ACC112 (cell line): ENCODE measurements around the gene NFKBIL1.
A peak's percentile ranks its signal among the peaks of the same experiment; 100 is the strongest.
"Not testable (repeated sequence)": the region's sequence is repeated elsewhere in the genome, so short reads cannot be mapped to it uniquely, and the experiment has no call there.

Experiments used
- H2AFZ ChIP-seq: fragments of 200-600 bp; sonication (generic); one replicate; pipeline ENCODE4 v1.6.0; 2017; ENCODE audit warnings: antibody characterized with exemption, low read length; ENCODE audit not compliant: unreplicated experiment
- H3K27ac ChIP-seq: fragments of 200-600 bp; sonication (generic); 2 replicates; pipeline ENCODE4 v1.5.1; 2014; ENCODE audit warnings: low read depth, mild to moderate bottlenecking, antibody characterized with exemption, low read length, moderate library complexity
- H3K27me3 ChIP-seq: fragments of 200-600 bp; sonication (generic); 2 replicates; pipeline ENCODE4 v1.6.1; 2014; ENCODE audit warnings: mild to moderate bottlenecking, antibody characterized with exemption, low read length, moderate library complexity, mixed read lengths; ENCODE audit not compliant: insufficient read depth
- H3K36me3 ChIP-seq: fragments of 200-600 bp; sonication (generic); 2 replicates; pipeline ENCODE4 v1.6.1; 2016; ENCODE audit warnings: mild to moderate bottlenecking, antibody characterized with exemption, low read length, moderate library complexity, mixed read lengths; ENCODE audit not compliant: insufficient read depth
- H3K4me1 ChIP-seq: fragments of 200-600 bp; sonication (generic); one replicate; pipeline ENCODE4 v1.6.1; 2016; ENCODE audit warnings: low read length, mixed read lengths; ENCODE audit not compliant: insufficient read depth, unreplicated experiment, control insufficient read depth
- H3K4me3 ChIP-seq: fragments of 200-600 bp; sonication (generic); 2 replicates; pipeline ENCODE4 v1.5.1; 2014; ENCODE audit warnings: mild to moderate bottlenecking, low read depth, low read length
- H3K79me2 ChIP-seq: fragments of 200-600 bp; sonication (generic); one replicate; pipeline ENCODE4 v1.6.0; 2016; ENCODE audit warnings: low read length; ENCODE audit not compliant: control insufficient read depth, unreplicated experiment, insufficient read depth

The NFKBIL1 gene

DNA sequence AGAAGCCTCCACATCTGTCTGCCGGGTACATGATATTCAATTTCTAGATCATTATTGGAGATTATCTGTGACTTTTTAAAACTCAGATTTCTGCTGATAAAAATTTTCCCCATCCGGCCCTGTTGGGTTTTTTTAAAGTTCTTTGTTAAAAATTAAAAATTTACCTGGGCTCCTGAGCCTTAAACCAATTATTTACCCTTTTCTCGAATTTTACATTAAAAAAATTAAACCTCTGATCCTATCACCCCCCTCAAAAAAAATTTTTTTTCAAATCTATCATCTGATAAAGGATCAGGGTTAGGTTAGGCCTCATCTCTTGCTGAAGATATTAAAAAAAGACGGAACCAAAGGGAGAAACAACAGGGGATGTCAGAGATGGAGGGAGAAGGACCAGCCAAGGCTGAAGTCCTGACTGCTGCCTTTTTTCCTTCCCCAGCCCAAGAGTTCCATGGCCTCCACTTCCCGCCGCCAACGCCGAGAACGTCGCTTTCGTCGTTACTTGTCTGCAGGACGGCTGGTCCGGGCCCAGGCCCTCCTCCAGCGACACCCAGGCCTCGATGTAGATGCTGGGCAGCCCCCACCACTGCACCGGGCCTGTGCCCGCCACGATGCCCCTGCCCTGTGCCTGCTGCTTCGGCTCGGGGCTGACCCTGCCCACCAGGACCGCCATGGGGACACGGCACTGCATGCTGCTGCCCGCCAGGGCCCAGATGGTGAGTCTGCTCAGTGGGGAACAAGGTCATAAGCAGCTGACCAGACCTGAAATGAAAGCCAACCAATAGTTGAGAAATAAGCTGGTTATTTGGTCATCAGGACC, 527 bp downstream of the NFKBIL1 start:
- Histone ChIP-seq H3K4me3 (peak overlapping the region; percentile 76), H3K4me1 (peaks cover 21% of the 10 kb centered on the region), H3K79me2 (peaks cover 18% of the 10 kb centered on the region), H3K27me3 (no peaks in the 10 kb centered on the region), H3K36me3 (no peaks in the 10 kb centered on the region), H3K27ac (peak overlapping the region; percentile 65), H2AFZ (peak overlapping the region; percentile 34)

GRCh38 chr6:31548544-31548873, 1.1 kb downstream of the NFKBIL1 start:
- H3K36me3 ChIP-seq = no peaks in the 10 kb centered on the region
- peak overlapping the region; percentile 76 for H3K4me3 ChIP-seq
- H3K79me2 ChIP-seq = peaks cover 14% of the 10 kb centered on the region
- H3K4me1 ChIP-seq = peaks cover 17% of the 10 kb centered on the region
- no peaks in the 10 kb centered on the region for H3K27me3 ChIP-seq
- no peak overlapping the region for H2AFZ ChIP-seq
- H3K27ac ChIP-seq = no peak overlapping the region; the same call in 1 of the 2 replicates

GRCh38 chr6:31551371-31551770, 4.0 kb downstream of the NFKBIL1 start:
- Histone ChIP-seq H3K79me2 (peaks cover 17% of the 10 kb centered on the region), H3K4me1 (peaks cover 12% of the 10 kb centered on the region)
- H3K4me3 ChIP-seq, H3K36me3 ChIP-seq, H3K27me3 ChIP-seq, H2AFZ ChIP-seq, H3K27ac ChIP-seq: not testable (repeated sequence)

DNA sequence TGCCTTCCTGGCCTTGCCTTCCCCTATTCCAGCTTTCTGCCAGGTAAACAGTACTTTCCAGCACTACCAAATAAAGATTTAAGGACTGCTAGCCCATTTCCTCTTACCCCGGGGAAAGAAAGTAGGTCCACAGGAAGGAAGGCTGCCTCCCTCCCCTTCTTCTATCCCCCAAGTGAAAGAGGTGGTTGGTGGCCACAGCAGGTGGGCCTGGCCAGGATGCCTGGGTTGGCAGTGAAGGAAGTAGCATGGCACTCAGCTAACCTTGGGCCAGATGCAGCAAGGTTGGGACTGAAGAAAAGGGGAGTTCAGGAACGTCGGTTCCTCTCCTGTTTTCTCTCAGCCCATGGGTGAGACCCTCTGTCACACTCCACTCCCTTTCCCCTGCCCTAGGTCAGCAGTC, 8.9 kb downstream of the NFKBIL1 start:
- Histone ChIP-seq H3K36me3 (no peaks in the 10 kb centered on the region; the same call in none of the 2 replicates), H3K4me3 (no peak overlapping the region), H3K4me1 (peaks cover 29% of the 10 kb centered on the region), H3K79me2 (peaks cover 4% of the 10 kb centered on the region), H2AFZ (no peak overlapping the region), H3K27ac (no peak overlapping the region), H3K27me3 (no peaks in the 10 kb centered on the region)

DNA sequence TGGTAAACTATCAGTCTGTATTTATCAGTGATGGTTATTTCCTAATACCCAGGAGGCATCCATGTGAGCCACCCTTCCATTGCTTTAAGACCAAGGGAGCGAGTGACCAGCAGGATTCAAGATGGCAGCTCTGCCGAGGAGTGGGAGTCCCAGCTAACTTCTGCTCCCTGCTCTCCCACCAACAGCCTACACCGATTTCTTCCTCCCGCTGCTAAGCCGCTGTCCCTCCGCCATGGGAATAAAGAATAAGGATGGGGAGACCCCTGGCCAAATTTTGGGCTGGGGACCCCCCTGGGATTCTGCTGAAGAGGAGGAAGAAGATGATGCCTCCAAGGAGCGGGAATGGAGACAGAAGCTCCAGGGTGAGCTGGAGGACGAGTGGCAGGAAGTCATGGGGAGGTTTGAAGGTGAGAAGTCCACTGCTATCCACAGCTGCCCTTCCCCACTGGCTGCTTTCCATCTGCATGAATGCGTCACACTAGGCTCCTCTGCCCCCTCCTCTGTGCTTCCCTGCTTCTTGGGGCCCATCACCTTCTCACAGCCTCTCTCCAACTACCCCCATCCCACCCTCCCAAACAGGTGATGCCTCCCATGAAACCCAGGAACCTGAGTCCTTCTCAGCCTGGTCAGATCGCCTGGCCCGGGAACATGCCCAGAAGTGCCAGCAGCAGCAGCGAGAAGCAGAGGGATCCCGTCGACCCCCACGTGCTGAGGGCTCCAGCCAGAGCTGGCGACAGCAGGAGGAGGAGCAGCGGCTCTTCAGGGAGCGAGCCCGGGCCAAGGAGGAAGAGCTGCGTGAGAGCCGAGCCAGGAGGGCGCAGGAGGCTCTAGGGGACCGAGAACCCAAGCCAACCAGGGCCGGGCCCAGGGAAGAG, 10.3 kb downstream of the NFKBIL1 start:
- no peak overlapping the region for H3K27ac ChIP-seq
- H3K36me3 ChIP-seq = no peaks in the 10 kb centered on the region; the same call in none of the 2 replicates

DNA sequence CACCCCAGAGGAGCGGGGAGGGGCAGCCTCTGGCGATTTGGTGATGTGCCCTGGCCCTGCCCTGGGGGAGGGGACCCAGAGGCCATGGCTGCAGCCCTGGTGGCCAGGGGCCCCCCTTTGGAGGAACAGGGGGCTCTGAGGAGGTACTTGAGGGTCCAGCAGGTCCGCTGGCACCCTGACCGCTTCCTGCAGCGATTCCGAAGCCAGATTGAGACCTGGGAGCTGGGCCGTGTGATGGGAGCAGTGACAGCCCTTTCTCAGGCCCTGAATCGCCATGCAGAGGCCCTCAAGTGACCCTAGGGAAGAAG, 10.9 kb downstream of the NFKBIL1 start:
- Histone ChIP-seq H3K4me1 (peaks cover 35% of the 10 kb centered on the region), H3K27me3 (no peaks in the 10 kb centered on the region), H3K36me3 (no peaks in the 10 kb centered on the region; the same call in none of the 2 replicates), H3K4me3 (no peak overlapping the region), H2AFZ (no peak overlapping the region), H3K27ac (no peak overlapping the region), H3K79me2 (peaks cover 4% of the 10 kb centered on the region)

More for the DNA sequence above, 10.3 kb downstream of the NFKBIL1 start:
- Histone ChIP-seq H3K4me3 (no peak overlapping the region), H2AFZ (no peak overlapping the region), H3K4me1 (peaks cover 29% of the 10 kb centered on the region), H3K27me3 (no peaks in the 10 kb centered on the region), H3K79me2 (peaks cover 4% of the 10 kb centered on the region)

DNA sequence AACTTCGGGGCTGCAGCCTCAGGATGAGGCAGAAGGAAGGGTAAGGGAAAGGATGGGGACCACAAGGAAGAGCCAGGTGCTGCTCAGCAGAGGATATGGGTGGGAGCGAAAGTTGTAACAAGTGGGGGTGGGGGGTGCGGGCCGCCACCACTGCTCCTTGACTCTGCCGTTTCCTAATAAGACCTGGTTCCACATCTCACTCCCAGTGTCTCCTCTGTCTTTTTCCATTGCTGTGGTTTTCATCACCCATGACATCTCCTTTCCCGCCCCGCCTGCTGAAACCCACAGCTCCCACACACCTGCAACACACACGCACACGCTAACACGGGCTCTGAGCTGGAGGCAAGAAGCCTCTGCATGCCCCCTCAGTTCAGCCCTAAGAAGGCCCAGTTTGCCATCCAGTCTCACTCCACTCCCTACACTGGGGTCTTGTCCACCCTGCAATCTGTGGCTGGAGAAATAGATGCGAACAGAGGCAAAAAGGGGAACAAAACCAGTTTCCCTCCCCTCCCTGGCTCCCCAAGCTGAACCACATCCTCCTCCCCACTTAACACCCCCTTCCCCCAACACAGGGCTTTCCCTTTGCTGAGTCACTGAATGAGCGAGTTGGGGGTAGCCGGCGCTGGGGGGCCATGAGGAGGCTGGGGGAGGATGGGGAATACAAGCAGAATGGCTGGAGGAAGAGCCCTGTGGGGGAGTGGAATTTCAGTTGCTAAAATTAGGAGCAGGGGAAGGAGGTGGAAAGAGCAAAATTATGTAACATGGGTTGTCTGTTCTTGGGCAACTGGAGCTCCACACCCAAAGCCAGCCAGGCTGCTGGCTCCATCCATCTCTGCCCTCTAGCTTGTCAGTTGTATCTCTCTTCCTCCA, 11.5 kb downstream of the NFKBIL1 start:
- Histone ChIP-seq H3K4me3 (no peak overlapping the region), H3K27ac (peak overlapping the region; percentile 87; the same call in 1 of the 2 replicates), H3K27me3 (no peaks in the 10 kb centered on the region), H2AFZ (no peak overlapping the region), H3K36me3 (no peaks in the 10 kb centered on the region; the same call in none of the 2 replicates), H3K4me1 (peaks cover 41% of the 10 kb centered on the region), H3K79me2 (peaks cover 4% of the 10 kb centered on the region)

GRCh38 chr6:31559606-31559957, 12.2 kb downstream of the NFKBIL1 start:
- H2AFZ ChIP-seq = no peak overlapping the region
- peaks cover 4% of the 10 kb centered on the region for H3K79me2 ChIP-seq
- no peaks in the 10 kb centered on the region; the same call in 1 of the 2 replicates for H3K36me3 ChIP-seq
- H3K4me1 ChIP-seq = peaks cover 41% of the 10 kb centered on the region
- H3K4me3 ChIP-seq = peak overlapping the region; percentile 19; the same call in 1 of the 2 replicates
- H3K27me3 ChIP-seq = no peaks in the 10 kb centered on the region
- H3K27ac ChIP-seq = peak overlapping the region; percentile 87

DNA sequence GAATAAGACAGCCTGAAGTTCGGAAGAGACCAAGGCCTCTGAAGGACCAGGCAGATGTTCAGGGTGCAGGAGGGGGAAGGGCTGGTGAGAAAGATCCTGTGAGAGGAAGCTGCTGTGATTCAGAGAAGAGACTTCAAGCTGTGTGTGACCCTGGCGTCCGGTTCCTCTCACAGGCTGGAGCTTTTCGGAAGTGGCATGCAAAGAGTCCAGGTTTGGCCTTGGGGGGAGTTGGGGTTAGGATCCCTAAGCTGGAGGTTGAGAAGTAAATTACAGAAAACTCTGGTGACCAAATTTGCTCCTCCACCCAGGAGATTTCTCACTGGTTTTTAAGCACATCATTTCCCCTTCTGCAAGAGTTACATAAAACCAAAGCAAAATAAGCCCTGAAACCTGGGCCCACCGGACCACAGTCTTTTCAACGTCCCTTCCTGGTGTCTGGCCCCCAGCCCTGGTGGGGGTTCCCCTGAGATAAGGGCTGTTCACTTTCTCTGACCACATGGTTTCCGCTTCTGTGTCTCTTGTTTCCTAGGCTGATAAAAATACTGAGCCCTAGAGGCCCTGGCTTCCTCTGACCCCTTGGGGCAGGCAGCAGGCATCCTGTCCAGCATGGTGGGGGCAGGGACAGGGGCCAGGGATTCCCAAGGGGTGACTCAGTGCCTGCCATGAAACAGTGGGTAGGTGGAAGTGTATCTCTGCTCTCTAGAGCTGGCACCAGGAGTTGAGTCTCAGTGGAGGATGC, 12.7 kb downstream of the NFKBIL1 start:
- peak overlapping the region; percentile 87 for H3K27ac ChIP-seq
- H3K79me2 ChIP-seq = peaks cover 4% of the 10 kb centered on the region
- no peaks in the 10 kb centered on the region; the same call in 1 of the 2 replicates for H3K36me3 ChIP-seq
- peak overlapping the region; percentile 19; the same call in 1 of the 2 replicates for H3K4me3 ChIP-seq
- H3K4me1 ChIP-seq = peaks cover 41% of the 10 kb centered on the region
- H3K27me3 ChIP-seq = no peaks in the 10 kb centered on the region
- H2AFZ ChIP-seq = no peak overlapping the region

DNA sequence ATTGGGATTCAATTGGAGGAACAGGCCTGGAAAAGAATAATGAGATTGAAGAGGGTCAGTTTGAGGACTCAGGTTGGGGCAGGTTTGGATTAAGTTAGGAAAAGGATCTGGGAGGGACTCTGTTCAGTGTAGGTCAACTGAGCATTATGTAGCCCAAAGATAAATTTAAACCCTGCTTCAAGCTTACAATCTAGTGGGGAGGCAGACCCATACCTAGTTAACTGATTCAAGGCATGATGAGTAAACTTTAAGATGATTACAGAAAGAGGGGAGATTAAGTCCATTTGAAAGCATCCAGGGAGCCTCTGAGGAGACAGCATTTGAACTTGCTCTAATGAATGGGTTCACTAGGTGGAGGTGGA, 13.3 kb downstream of the NFKBIL1 start:
- H3K36me3 ChIP-seq = no peaks in the 10 kb centered on the region; the same call in 1 of the 2 replicates
- H2AFZ ChIP-seq = no peak overlapping the region
- peaks cover 4% of the 10 kb centered on the region for H3K79me2 ChIP-seq
- peaks cover 41% of the 10 kb centered on the region for H3K4me1 ChIP-seq
- no peaks in the 10 kb centered on the region for H3K27me3 ChIP-seq
- H3K27ac ChIP-seq = peak overlapping the region; percentile 87
- 0 out of 2 replicates have a peak overlapping the region, but pooled peaks have one; percentile 1 for H3K4me3 ChIP-seq
